ENCODE measurements around the gene AJAP1.

AJAP1 gene

GRCh38 chr1:4636186-4636585, 18.2 kb upstream of the AJAP1 start:
- no peak for TF ChIP-seq CTCF (IDR thresholded peaks at IDR 0.05; ENCODE audit: control extremely low read depth, extremely low read depth, low read depth, missing control alignments)
- ChIA-PET CTCF (interaction anchor here (1.2 kb wide), 1 partner anchor 13 kb away, joined by 4 read pairs; no protein-coding TSS in a partner anchor), POLR2A (interaction anchor here (0.7 kb wide), 1 partner anchor 20 kb away, joined by 3 read pairs; no protein-coding TSS in a partner anchor)
- DNase-seq (ENCODE audit: extremely low spot score) = no peak

- TF ChIP-seq CTCF (IDR thresholded peaks at IDR 0.05; ENCODE audit: control extremely low read depth, extremely low read depth, low read depth, missing control alignments) = no peak
- no peak for DNase-seq (ENCODE audit: extremely low spot score)
- POLR2A ChIA-PET = no interaction called here
- CTCF ChIA-PET = interaction anchor here (1.2 kb wide), 1 partner anchor 14 kb away, joined by 4 read pairs; no protein-coding TSS in a partner anchor
Measured at GRCh38 chr1:4636644-4637380, 17.6 kb upstream of the AJAP1 start.

- no peak for DNase-seq (ENCODE audit: extremely low spot score)
- ChIA-PET CTCF (interaction anchor here (1.2 kb wide), 1 partner anchor 15 kb away, joined by 4 read pairs; no protein-coding TSS in a partner anchor), POLR2A (no interaction called here)
- TF ChIP-seq CTCF (IDR thresholded peaks at IDR 0.05; ENCODE audit: control extremely low read depth, extremely low read depth, low read depth, missing control alignments) = no peak
Measured at GRCh38 chr1:4637616-4638344, 16.6 kb upstream of the AJAP1 start.

- ChIA-PET POLR2A (no interaction called here), CTCF (no interaction called here)
- no peak for DNase-seq (ENCODE audit: extremely low spot score)
- TF ChIP-seq CTCF (IDR thresholded peaks at IDR 0.05; ENCODE audit: control extremely low read depth, extremely low read depth, low read depth, missing control alignments) = no peak
Measured at GRCh38 chr1:4638345-4638729, 16.1 kb upstream of the AJAP1 start.

GRCh38 chr1:4640931-4641330, 13.5 kb upstream of the AJAP1 start:
- ChIA-PET CTCF (no interaction called here), POLR2A (no interaction called here)
- no peak for TF ChIP-seq CTCF (IDR thresholded peaks at IDR 0.05; ENCODE audit: control extremely low read depth, extremely low read depth, low read depth, missing control alignments)
- DNase-seq (ENCODE audit: extremely low spot score) = no peak

- CTCF ChIA-PET = no interaction called here
- DNase-seq (ENCODE audit: extremely low spot score) = no peak
- no peak for TF ChIP-seq CTCF (IDR thresholded peaks at IDR 0.05; ENCODE audit: control extremely low read depth, extremely low read depth, low read depth, missing control alignments)
- POLR2A ChIA-PET = no interaction called here
Measured at GRCh38 chr1:4647391-4647790, 7.0 kb upstream of the AJAP1 start.

Measured in GM10248 (cell line).